ENCODE data around the gene NRXN2. TPM values are rescaled to one million over a fixed set of nuclear protein-coding genes. Genes with fewer than 3 reads are reported as not detected.

Gene NRXN2
- total and polyA plus RNA-seq, 2 of the 13 experiments (the other 11 are each of a cell fraction or from before 2014, with no cell fraction given): not detected

GRCh38 chr11:64650923-64651523, 72.0 kb downstream of the NRXN2 start:
- intact Hi-C loops (cut with micrococcal nuclease; ENCODE audit: unreplicated experiment) (loop anchor here (5.0 kb wide), 1 partner anchor 204 kb away; no protein-coding TSS in a partner anchor), in situ Hi-C loops (cut with HindIII; ENCODE audit: extremely low pct_ligation_motif_present, low pct_unique_long_range_greater_than_20kb) (loop anchor here (10.0 kb wide), 1 partner anchor 206 kb away; no protein-coding TSS in a partner anchor)
- TF ChIP-seq ZNF260 (CRISPR knock-in tag; IDR thresholded peaks at IDR 0.05; ENCODE audit: borderline replicate concordance, low read depth): no peak
- TF ChIP-seq ZNF33B (CRISPR knock-in tag; IDR thresholded peaks at IDR 0.05): no peak
- 0 out of 2 replicates have a peak, but pooled peaks have one; percentile 9 for TF ChIP-seq STAG1 (CRISPR knock-in tag; IDR thresholded peaks at IDR 0.05)
- TF ChIP-seq CTCF (CRISPR knock-in tag; IDR thresholded peaks at IDR 0.05): peak; percentile 49
- Histone ChIP-seq H3K4me1 (ENCODE audit: insufficient read depth, low read length) (no peaks in the 10 kb centered on the region), H3K4me2 (ENCODE audit: low read depth, low read length) (no peak overlapping the region), H3K27ac (ENCODE audit: extremely low read length, insufficient read depth, low read length) (no peak overlapping the region), H3K9ac (ENCODE audit: insufficient read depth, low read depth, low read length) (no peak overlapping the region), H3K36me3 (replicated peaks in 1 of 2; ENCODE audit: control insufficient read depth in 1 of 2, insufficient read depth in 2 of 2, low read length in 2 of 2) (no peaks in the 10 kb centered on the region), H3K79me2 (ENCODE audit: insufficient read depth, low read length) (no peaks in the 10 kb centered on the region), H4K20me1 (ENCODE audit: insufficient read depth, low read length) (no peaks in the 10 kb centered on the region), H3K9me3 (ENCODE audit: low read length) (no peaks in the 10 kb centered on the region), H3K4me3 (replicated peaks in 1 of 3; ENCODE audit: insufficient read depth in 1 of 3, low read depth in 2 of 3, low read length in 3 of 3) (no peak overlapping the region), H3K27me3 (ENCODE audit: control insufficient read depth in 1 of 2, insufficient read depth in 2 of 2, low read length in 2 of 2) (peaks cover 6 to 48% of the 10 kb centered on the region in 2 experiments; a peak in 4 of 5 replicates), H2AFZ (ENCODE audit: low read length) (no peak overlapping the region)
- WGBS (ENCODE audit: low lambda C conversion rate): 41% methylated on average over 13 of the region's 18 CpGs
- ATAC-seq (peak; percentile 37), FAIRE-seq (no peak), DNase-seq (ENCODE audit: low spot score) (no peak)
- no TSS peak for BruUV-seq (replicated peaks)
- POLR2A ChIA-PET: interaction anchor here (1.4 kb wide), 1 partner anchor 79 kb away, joined by 3 read pairs; no protein-coding TSS in a partner anchor
- CTCF ChIA-PET (ENCODE audit: low intra/inter-chr PET ratio, low total read pairs): interaction anchor here (1.4 kb wide), 1 partner anchor 202 kb away, joined by 5 read pairs; no protein-coding TSS in a partner anchor

- FAIRE-seq (no peak), ATAC-seq (no peak), DNase-seq (ENCODE audit: low spot score) (peak; percentile 30)
- 15% methylated on average over 6 of the region's 6 CpGs for WGBS (ENCODE audit: low lambda C conversion rate)
- no peaks in the 10 kb centered on the region for H3K79me2 ChIP-seq (ENCODE audit: insufficient read depth, low read length)
- no TSS peak for BruUV-seq (replicated peaks)
- H3K4me3 ChIP-seq (replicated peaks in 1 of 3; ENCODE audit: insufficient read depth in 1 of 3, low read depth in 2 of 3, low read length in 3 of 3): no peak overlapping the region
- no peaks in the 10 kb centered on the region for H4K20me1 ChIP-seq (ENCODE audit: insufficient read depth, low read length)
- no peaks in the 10 kb centered on the region for H3K4me1 ChIP-seq (ENCODE audit: insufficient read depth, low read length)
- no peaks in the 10 kb centered on the region for H3K9me3 ChIP-seq (ENCODE audit: low read length)
- H3K9ac ChIP-seq (ENCODE audit: insufficient read depth, low read depth, low read length): no peak overlapping the region
- peaks cover 8 to 49% of the 10 kb centered on the region in 2 experiments; a peak in 4 of 5 replicates for H3K27me3 ChIP-seq (ENCODE audit: control insufficient read depth in 1 of 2, insufficient read depth in 2 of 2, low read length in 2 of 2)
- CTCF ChIA-PET (ENCODE audit: low intra/inter-chr PET ratio, low total read pairs): interaction anchor here (1.4 kb wide), 1 partner anchor 159 kb away, joined by 6 read pairs; no protein-coding TSS in a partner anchor
- H3K4me2 ChIP-seq (ENCODE audit: low read depth, low read length): no peak overlapping the region
- intact Hi-C loops (cut with micrococcal nuclease; ENCODE audit: unreplicated experiment): loop anchor here (1.0 kb wide), 1 partner anchor 96 kb away; no protein-coding TSS in a partner anchor
- no peak overlapping the region for H2AFZ ChIP-seq (ENCODE audit: low read length)
- H3K27ac ChIP-seq (ENCODE audit: extremely low read length, insufficient read depth, low read length): no peak overlapping the region
- POLR2A ChIA-PET: no interaction called here
- in situ Hi-C loops (cut with HindIII; ENCODE audit: extremely low pct_ligation_motif_present, low pct_unique_long_range_greater_than_20kb): no loop called here
- no peaks in the 10 kb centered on the region for H3K36me3 ChIP-seq (replicated peaks in 1 of 2; ENCODE audit: control insufficient read depth in 1 of 2, insufficient read depth in 2 of 2, low read length in 2 of 2)
- peak; percentile 74 for TF ChIP-seq CTCF (CRISPR knock-in tag; IDR thresholded peaks at IDR 0.05)
- no peak for TF ChIP-seq ZNF382 (CRISPR knock-in tag; IDR thresholded peaks at IDR 0.05; ENCODE audit: borderline replicate concordance)
- no peak for TF ChIP-seq SKIL (CRISPR knock-in tag; IDR thresholded peaks at IDR 0.05; ENCODE audit: borderline replicate concordance)
- no peak for TF ChIP-seq GATAD2A (CRISPR knock-in tag; IDR thresholded peaks at IDR 0.05)
- TF ChIP-seq SMC3 (IDR thresholded peaks at IDR 0.05; ENCODE audit: low read length): peak; percentile 47
- no peak for TF ChIP-seq YY1 (IDR thresholded peaks at IDR 0.05; ENCODE audit: insufficient read depth, insufficient replicate concordance, low read depth, low read length)
- TF ChIP-seq RAD21 (CRISPR knock-in tag; IDR thresholded peaks at IDR 0.05): peak; percentile 67
- peak; percentile 80 for TF ChIP-seq STAG1 (CRISPR knock-in tag; IDR thresholded peaks at IDR 0.05)
- TF ChIP-seq RFX5 (IDR thresholded peaks at IDR 0.05; ENCODE audit: low read depth, low read length): no peak
These were observed 73.7 kb downstream of the NRXN2 start for GRCh38 chr11:64649291-64649697.
